Neural progenitor cell (in vitro differentiated cells): ENCODE data around the gene TSPAN16. TPM values are rescaled to one million over a fixed set of nuclear protein-coding genes. Genes with fewer than 3 reads are reported as not detected.

Experiments used
- DNase-seq: peaks from one replicate; pipeline ENCODE4 v3.0.0-alpha.2; 2016; ENCODE audit warnings: low spot score
- H2AFZ ChIP-seq: fragments of 200-600 bp; sonication (generic); replicated peaks from 2 replicates; pipeline ENCODE4 v1.6.1; 2016; ENCODE audit warnings: antibody characterized with exemption
- H3F3A ChIP-seq: fragments of 200-600 bp; sonication (generic); 2 replicates; pipeline ENCODE4 v1.6.1; 2016; ENCODE audit warnings: antibody characterized with exemption, low read depth
- H3K27ac ChIP-seq: fragments of 200-600 bp; sonication (generic); 2 replicates; pipeline ENCODE4 v1.5.1; 2016; ENCODE audit warnings: mild to moderate bottlenecking
- H3K27me3 ChIP-seq: fragments of 200-600 bp; sonication (generic); 2 replicates; pipeline ENCODE4 v1.6.1; 2016; ENCODE audit warnings: mild to moderate bottlenecking, moderate library complexity
- H3K36me3 ChIP-seq: fragments of 200-600 bp; sonication (generic); 2 replicates; pipeline ENCODE4 v1.5.1; 2016
- H3K4me1 ChIP-seq: fragments of 200-600 bp; sonication (generic); 2 replicates; pipeline ENCODE4 v1.6.1; 2016; ENCODE audit warnings: mixed run types
- H3K4me2 ChIP-seq: fragments of 200-600 bp; sonication (generic); 2 replicates; pipeline ENCODE4 v1.6.1; 2016
- H3K4me3 ChIP-seq: fragments of 200-600 bp; sonication (generic); 2 replicates; pipeline ENCODE4 v1.5.1; 2016
- H3K79me2 ChIP-seq: fragments of 200-600 bp; sonication (generic); 2 replicates; pipeline ENCODE4 v1.6.1; 2016; ENCODE audit warnings: low read depth
- H3K9ac ChIP-seq: fragments of 200-600 bp; sonication (generic); 2 replicates; pipeline ENCODE4 v1.6.1; 2016
- H3K9me3 ChIP-seq: fragments of 200-600 bp; sonication (generic); 2 replicates; pipeline ENCODE4 v1.5.1; 2016; ENCODE audit warnings: low read depth
- H4K20me1 ChIP-seq: fragments of 200-600 bp; sonication (generic); 2 replicates; pipeline ENCODE4 v1.6.1; 2016; ENCODE audit warnings: low read depth
- H3K27ac Mint-ChIP-seq: 3 replicates; pipeline ENCODE4 v1.8.0; 2021; ENCODE audit warnings: mixed read lengths
- H3K27me3 Mint-ChIP-seq: 2 replicates; pipeline ENCODE4 v1.8.0; 2022; ENCODE audit warnings: low read depth, mild to moderate bottlenecking, inconsistent platforms, moderate library complexity, mixed read lengths; ENCODE audit not compliant: insufficient read depth
- H3K36me3 Mint-ChIP-seq: 3 replicates; pipeline ENCODE4 v1.8.0; 2021; ENCODE audit warnings: mixed read lengths
- H3K4me1 Mint-ChIP-seq: 3 replicates; pipeline ENCODE4 v1.8.0; 2021; ENCODE audit warnings: mixed read lengths
- H3K4me3 Mint-ChIP-seq: 3 replicates; pipeline ENCODE4 v1.8.0; 2021; ENCODE audit warnings: mild to moderate bottlenecking, moderate library complexity, mixed read lengths
- H3K9me3 Mint-ChIP-seq: 3 replicates; pipeline ENCODE4 v1.8.0; 2020; ENCODE audit warnings: mixed read lengths
- CTCF ChIP-seq: fragments of 200-600 bp; sonication (generic); IDR thresholded peaks from 2 replicates; pipeline ENCODE4 v1.5.1; 2017; ENCODE audit warnings: antibody characterized with exemption, mild to moderate bottlenecking
- EZH2 ChIP-seq: fragments of 200-600 bp; sonication (generic); IDR thresholded peaks from 2 replicates; pipeline ENCODE4 v1.6.1; 2017; ENCODE audit warnings: antibody characterized with exemption, mild to moderate bottlenecking, moderate library complexity
- EZH2phosphoT487 ChIP-seq: fragments of 200-600 bp; sonication (generic); IDR thresholded peaks from 2 replicates; pipeline ENCODE4 v1.6.1; 2017; ENCODE audit warnings: antibody characterized with exemption
- total RNA-seq: library from RNA; depleted of rRNA; stranded (reverse); fragments of >200 nt; gene quantifications from 2 replicates; pipeline ENCODE4 v1.2.3, GENCODE V29; 2015; ENCODE audit warnings: low replicate concordance

TSPAN16 gene
- total RNA-seq, 1 donor from 2014 or later, result not detected

- Histone ChIP-seq H4K20me1 (no peaks in the 10 kb centered on the region), H2AFZ (no peak overlapping the region), H3K27me3 (no peaks in the 10 kb centered on the region), H3K4me3 (no peak overlapping the region), H3K4me2 (no peak overlapping the region), H3K79me2 (no peaks in the 10 kb centered on the region), H3K9ac (no peak overlapping the region), H3F3A (no peaks in the 10 kb centered on the region), H3K9me3 (no peaks in the 10 kb centered on the region), H3K4me1 (no peaks in the 10 kb centered on the region), H3K27ac (no peak overlapping the region), H3K36me3 (no peaks in the 10 kb centered on the region)
- Mint-ChIP-seq H3K36me3 (peaks cover 5% of the 10 kb centered on the region), H3K4me3 (no peak overlapping the region), H3K4me1 (peaks cover 34% of the 10 kb centered on the region), H3K9me3 (no peaks in the 10 kb centered on the region), H3K27me3 (peaks cover 18% of the 10 kb centered on the region), H3K27ac (peak overlapping the region; percentile 4)
- DNase-seq, result no peak
- no peak for TF ChIP-seq EZH2phosphoT487
- no peak for TF ChIP-seq CTCF
- no peak for TF ChIP-seq EZH2
Observed at GRCh38 chr19:11322269-11323024, 26.5 kb downstream of the TSPAN16 start.

- Histone ChIP-seq H3K27me3 (no peaks in the 10 kb centered on the region), H3K9ac (no peak overlapping the region), H3K36me3 (no peaks in the 10 kb centered on the region), H3F3A (no peaks in the 10 kb centered on the region), H2AFZ (no peak overlapping the region), H3K27ac (no peak overlapping the region), H3K4me2 (no peak overlapping the region), H3K4me1 (no peaks in the 10 kb centered on the region), H3K4me3 (no peak overlapping the region), H4K20me1 (no peaks in the 10 kb centered on the region), H3K79me2 (no peaks in the 10 kb centered on the region), H3K9me3 (no peaks in the 10 kb centered on the region)
- no peaks in the 10 kb centered on the region for H3K9me3 Mint-ChIP-seq
- peaks cover 18% of the 10 kb centered on the region for H3K27me3 Mint-ChIP-seq
- TF ChIP-seq EZH2 (no peak), EZH2phosphoT487 (no peak), CTCF (no peak)
- H3K27ac Mint-ChIP-seq, result no peak overlapping the region
- H3K4me1 Mint-ChIP-seq, result peaks cover 34% of the 10 kb centered on the region
- H3K36me3 Mint-ChIP-seq, result peaks cover 5% of the 10 kb centered on the region
- DNase-seq, result no peak
- H3K4me3 Mint-ChIP-seq, result no peak overlapping the region
Observed at GRCh38 chr19:11323601-11324078, 27.7 kb downstream of the TSPAN16 start.

- no peak for DNase-seq
- no peak overlapping the region for H3K27ac ChIP-seq
- no peak overlapping the region for H3K9ac ChIP-seq
Observed at GRCh38 chr19:11324079-11324661, 28.2 kb downstream of the TSPAN16 start.

More at GRCh38 chr19:11324079-11324661, 28.2 kb downstream of the TSPAN16 start:
- H3K27me3 ChIP-seq, result no peaks in the 10 kb centered on the region
- TF ChIP-seq CTCF (no peak), EZH2phosphoT487 (no peak)
- Mint-ChIP-seq H3K27ac (no peak overlapping the region), H3K27me3 (peaks cover 18% of the 10 kb centered on the region), H3K36me3 (peaks cover 5% of the 10 kb centered on the region), H3K4me3 (peak overlapping the region; percentile 13), H3K9me3 (no peaks in the 10 kb centered on the region), H3K4me1 (peaks cover 31% of the 10 kb centered on the region)
- H3K4me2 ChIP-seq, result no peak overlapping the region
- H3F3A ChIP-seq, result no peaks in the 10 kb centered on the region
- no peaks in the 10 kb centered on the region for H3K36me3 ChIP-seq
- no peaks in the 10 kb centered on the region for H3K79me2 ChIP-seq
- H4K20me1 ChIP-seq, result no peaks in the 10 kb centered on the region
- no peak overlapping the region for H3K4me3 ChIP-seq
- H3K4me1 ChIP-seq, result no peaks in the 10 kb centered on the region
- no peak overlapping the region for H2AFZ ChIP-seq
- no peaks in the 10 kb centered on the region for H3K9me3 ChIP-seq
